ENCODE measurements around the gene CAMK2N1. TPM values are rescaled to one million over a fixed set of nuclear protein-coding genes. Genes with fewer than 3 reads are reported as not detected.

The CAMK2N1 gene
- total and polyA plus RNA-seq, 10 of the 15 experiments (the other 5 are each of a cell fraction or from before 2014, with no cell fraction given) = 0.23 TPM; not detected in 9

GRCh38 chr1:20480951-20481617, 4.9 kb downstream of the CAMK2N1 start:
- 7% methylated on average over 7 of the region's 7 CpGs for WGBS (ENCODE audit: insufficient coverage, insufficient replicate concordance, low lambda C conversion rate, missing lambda C conversion rate)
- Histone ChIP-seq H3K9me3 (replicated peaks; ENCODE audit: control insufficient read depth, insufficient read depth, low read length) (no peaks in the 10 kb centered on the region), H3K4me3 (no peak overlapping the region), H3K27me3 (replicated peaks in 1 of 2; ENCODE audit: control insufficient read depth in 2 of 2, insufficient read depth in 2 of 2, low read length in 1 of 2) (peaks cover 12% of the 10 kb centered on the region in 2 experiments), H3K4me1 (ENCODE audit: control insufficient read depth, insufficient read depth, low read length) (no peaks in the 10 kb centered on the region), H2AFZ (ENCODE audit: control insufficient read depth, low read depth, low read length) (no peak overlapping the region), H3K27ac (ENCODE audit: control insufficient read depth, insufficient read depth) (no peak overlapping the region), H3K9ac (ENCODE audit: control insufficient read depth, insufficient read depth, low read length) (no peak overlapping the region), H3K79me2 (ENCODE audit: control insufficient read depth, insufficient read depth, low read length) (no peaks in the 10 kb centered on the region), H3K4me2 (ENCODE audit: control insufficient read depth, insufficient read depth) (no peak overlapping the region), H3K36me3 (ENCODE audit: control insufficient read depth in 2 of 2, insufficient read depth in 2 of 2, low read length in 1 of 2) (no peaks in the 10 kb centered on the region), H4K20me1 (ENCODE audit: control insufficient read depth, insufficient read depth) (no peaks in the 10 kb centered on the region)
- CTCF ChIA-PET = interaction anchor here (0.8 kb wide), 1 partner anchor 13 kb away, joined by 3 read pairs; no protein-coding TSS in a partner anchor
- FAIRE-seq = no peak
- SMC1A ChIA-PET (ENCODE audit: uncharacterized antibody, unreplicated experiment) = no interaction called here
- no TSS peak for BruUV-seq (replicated peaks)
- RAD21 ChIA-PET (ENCODE audit: unreplicated experiment) = no interaction called here
- in situ Hi-C loops (cut with MboI) (no loop called here), intact Hi-C loops (cut with micrococcal nuclease; ENCODE audit: unreplicated experiment) (no loop called here)
- TF ChIP-seq SUZ12 (IDR thresholded peaks at IDR 0.05; ENCODE audit: unreplicated experiment) (no peak), MLLT1 (IDR thresholded peaks at IDR 0.05) (no peak), CEBPZ (IDR thresholded peaks at IDR 0.05; ENCODE audit: low read depth, low read length) (no peak), MEF2B (IDR thresholded peaks at IDR 0.05; ENCODE audit: partially characterized antibody, poor library complexity, severe bottlenecking) (no peak), BRCA1 (IDR thresholded peaks at IDR 0.05; ENCODE audit: low read depth, low read length) (no peak), NRF1 (conservative IDR thresholded peaks at IDR 0.05; ENCODE audit: low read depth, low read length) (no peak), RFX5 (IDR thresholded peaks at IDR 0.05; ENCODE audit: low read depth, low read length) (no peak), CHD1 (IDR thresholded peaks at IDR 0.05; ENCODE audit: low read depth, low read length) (no peak), EGR1 (IDR thresholded peaks at IDR 0.05; ENCODE audit: borderline replicate concordance in 1 of 2, low read depth in 2 of 2, low read length in 2 of 2) (no peak), ZZZ3 (IDR thresholded peaks at IDR 0.05; ENCODE audit: control insufficient read depth, insufficient read length, low read depth) (no peak), PAX5 (IDR thresholded peaks at IDR 0.05; ENCODE audit: borderline replicate concordance, low read depth, low read length) (no peak), ATF7 (IDR thresholded peaks at IDR 0.05; ENCODE audit: low read depth) (no peak), ZNF207 (IDR thresholded peaks at IDR 0.05; ENCODE audit: borderline replicate concordance) (no peak), PBX3 (IDR thresholded peaks at IDR 0.05; ENCODE audit: insufficient replicate concordance, low read depth, low read length) (no peak), CBX3 (IDR thresholded peaks at IDR 0.05; ENCODE audit: borderline replicate concordance, low read depth) (no peak), ATF3 (IDR thresholded peaks at IDR 0.05; ENCODE audit: borderline replicate concordance, extremely low read depth, low read depth, low read length) (no peak)
- POLR2A ChIA-PET = no interaction called here
- no peak for ATAC-seq
- DNase-seq (ENCODE audit: low read depth, low spot score) = no peak
